Fibroblast of pulmonary artery (primary cell): ENCODE data around the gene PFDN5.

Source experiments
- DNase-seq: peaks from one replicate; pipeline ENCODE4 v3.0.0-alpha.2; 2010; ENCODE audit warnings: low read depth
- H3K4me3 ChIP-seq: replicated peaks from 2 replicates; pipeline ENCODE4 v1.5.1; 2011; ENCODE audit warnings: low read depth, mild to moderate bottlenecking, control low read depth, low read length, moderate library complexity
- CTCF ChIP-seq: IDR thresholded peaks from 2 replicates; pipeline ENCODE4 v1.5.1; 2011; ENCODE audit warnings: mild to moderate bottlenecking, control low read depth, low read length, inconsistent platforms; ENCODE audit errors: missing control alignments

The PFDN5 gene

GRCh38 chr12:53299454-53300180, 4.3 kb downstream of the PFDN5 start, which contains the start of gene MYG1:
Gene MYG1, plus strand, starts transcription at chr12:53299695. Its CDS starts 43 bp downstream, at chr12:53299738.
- peak; percentile 21 for TF ChIP-seq CTCF
- peak; percentile 89 for DNase-seq
- peak within 1 kb of the TSS; percentile 93 for H3K4me3 ChIP-seq

- H3K4me3 ChIP-seq: peak overlapping the region; percentile 93
- no peak for TF ChIP-seq CTCF
- DNase-seq: peak; percentile 55
These were observed 4.8 kb downstream of the PFDN5 start for GRCh38 chr12:53300187-53300586.

- no peak for TF ChIP-seq CTCF
- no peak overlapping the region for H3K4me3 ChIP-seq
- DNase-seq: no peak
These were observed 7.6 kb downstream of the PFDN5 start for GRCh38 chr12:53302903-53303302.

GRCh38 chr12:53306826-53307225, 11.5 kb downstream of the PFDN5 start:
- no peak for DNase-seq
- TF ChIP-seq CTCF: no peak
- H3K4me3 ChIP-seq: no peak overlapping the region

GRCh38 chr12:53308276-53308675, 12.9 kb downstream of the PFDN5 start:
- no peak for TF ChIP-seq CTCF
- no peak overlapping the region for H3K4me3 ChIP-seq
- no peak for DNase-seq

- TF ChIP-seq CTCF: no peak
- no peak overlapping the region for H3K4me3 ChIP-seq
- no peak for DNase-seq
These were observed 18.7 kb downstream of the PFDN5 start for GRCh38 chr12:53313996-53314395.
